ENCODE data around the gene SPACDR. TPM values are rescaled to one million over a fixed set of nuclear protein-coding genes. Genes with fewer than 3 reads are reported as not detected.

The SPACDR gene
- total and polyA plus RNA-seq, 9 of the 15 experiments (the other 6 are each of a cell fraction or from before 2014, with no cell fraction given) = 0.07 to 0.55 (median 0.14) TPM; not detected in 1

DNA sequence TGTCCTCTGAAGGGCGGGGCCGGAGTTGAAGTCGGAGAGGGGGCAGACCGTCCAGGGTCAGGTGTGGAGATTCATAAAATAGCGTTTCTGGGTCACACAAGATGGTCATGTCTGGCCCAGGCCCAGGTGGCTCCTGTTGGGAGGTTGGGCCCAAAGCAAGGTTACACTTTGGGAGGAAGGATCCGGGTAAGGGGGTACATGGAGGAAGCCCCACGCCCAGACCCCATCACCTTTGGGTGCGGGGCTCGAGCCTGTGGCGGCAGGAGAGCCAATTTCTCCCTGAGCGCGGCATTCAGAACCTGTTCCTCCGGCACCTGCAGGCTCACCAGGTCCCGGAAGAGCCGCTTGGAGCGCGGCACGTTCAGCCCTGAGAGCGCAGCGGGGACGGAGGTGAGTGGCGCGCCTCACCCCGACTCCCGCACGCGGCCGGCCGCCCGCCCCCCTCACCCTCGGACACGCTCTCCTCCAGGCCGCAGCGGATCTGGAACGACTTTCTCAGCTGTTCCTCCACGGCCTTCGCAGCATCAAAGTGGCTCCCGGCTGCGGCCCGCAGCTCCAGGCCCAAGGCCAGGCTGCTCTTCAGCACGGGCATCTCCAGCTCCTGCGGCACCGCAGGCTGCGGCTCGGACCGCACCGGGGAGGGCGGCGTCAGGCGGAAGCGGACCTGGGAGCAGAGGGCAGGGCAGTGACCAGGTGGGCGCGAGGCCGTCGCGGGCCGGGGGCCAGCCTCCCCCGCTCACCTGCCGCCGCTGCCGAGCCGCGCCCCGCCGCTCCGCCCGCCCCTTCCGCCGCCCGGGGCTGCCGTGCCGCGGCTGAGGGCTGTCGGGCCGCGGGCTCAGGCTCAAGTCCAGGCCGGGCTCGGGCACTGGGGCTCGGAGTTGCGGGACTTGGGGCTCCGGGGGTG, 28.4 kb downstream of the SPACDR start (continued):
- TF ChIP-seq SIN3B (IDR thresholded peaks at IDR 0.05; ENCODE audit: low read depth) = peak; percentile 67
- TF ChIP-seq GATAD2B (IDR thresholded peaks at IDR 0.05; ENCODE audit: borderline replicate concordance) = peak; percentile 92; the same call in 1 of the 2 replicates
- no peak for TF ChIP-seq FOSL1 (tag; conservative IDR thresholded peaks at IDR 0.05)
- TF ChIP-seq, protein P1, sequence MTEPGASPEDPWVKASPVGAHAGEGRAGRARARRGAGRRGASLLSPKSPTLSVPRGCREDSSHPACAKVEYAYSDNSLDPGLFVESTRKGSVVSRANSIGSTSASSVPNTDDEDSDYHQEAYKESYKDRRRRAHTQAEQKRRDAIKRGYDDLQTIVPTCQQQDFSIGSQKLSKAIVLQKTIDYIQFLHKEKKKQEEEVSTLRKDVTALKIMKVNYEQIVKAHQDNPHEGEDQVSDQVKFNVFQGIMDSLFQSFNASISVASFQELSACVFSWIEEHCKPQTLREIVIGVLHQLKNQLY (CRISPR knock-in tag; conservative IDR thresholded peaks at IDR 0.05) = no peak
- TF ChIP-seq, protein P2, sequence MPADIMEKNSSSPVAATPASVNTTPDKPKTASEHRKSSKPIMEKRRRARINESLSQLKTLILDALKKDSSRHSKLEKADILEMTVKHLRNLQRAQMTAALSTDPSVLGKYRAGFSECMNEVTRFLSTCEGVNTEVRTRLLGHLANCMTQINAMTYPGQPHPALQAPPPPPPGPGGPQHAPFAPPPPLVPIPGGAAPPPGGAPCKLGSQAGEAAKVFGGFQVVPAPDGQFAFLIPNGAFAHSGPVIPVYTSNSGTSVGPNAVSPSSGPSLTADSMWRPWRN (IDR thresholded peaks at IDR 0.05; ENCODE audit: low read depth) = no peak
- peak; percentile 51 for TF ChIP-seq RBM22 (IDR thresholded peaks at IDR 0.05; ENCODE audit: low read depth, low read length, poor library complexity, severe bottlenecking)
- peak; percentile 60 for TF ChIP-seq SMAD4 (CRISPR knock-in tag; conservative IDR thresholded peaks at IDR 0.05)
- TF ChIP-seq, protein P3, sequence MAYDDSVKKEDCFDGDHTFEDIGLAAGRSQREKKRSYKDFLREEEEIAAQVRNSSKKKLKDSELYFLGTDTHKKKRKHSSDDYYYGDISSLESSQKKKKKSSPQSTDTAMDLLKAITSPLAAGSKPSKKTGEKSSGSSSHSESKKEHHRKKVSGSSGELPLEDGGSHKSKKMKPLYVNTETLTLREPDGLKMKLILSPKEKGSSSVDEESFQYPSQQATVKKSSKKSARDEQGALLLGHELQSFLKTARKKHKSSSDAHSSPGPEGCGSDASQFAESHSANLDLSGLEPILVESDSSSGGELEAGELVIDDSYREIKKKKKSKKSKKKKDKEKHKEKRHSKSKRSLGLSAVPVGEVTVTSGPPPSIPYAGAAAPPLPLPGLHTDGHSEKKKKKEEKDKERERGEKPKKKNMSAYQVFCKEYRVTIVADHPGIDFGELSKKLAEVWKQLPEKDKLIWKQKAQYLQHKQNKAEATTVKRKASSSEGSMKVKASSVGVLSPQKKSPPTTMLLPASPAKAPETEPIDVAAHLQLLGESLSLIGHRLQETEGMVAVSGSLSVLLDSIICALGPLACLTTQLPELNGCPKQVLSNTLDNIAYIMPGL (CRISPR knock-in tag; IDR thresholded peaks at IDR 0.05) = 0 out of 2 replicates have a peak, but pooled peaks have one; percentile 5
- TF ChIP-seq ZNF133 (CRISPR knock-in tag; IDR thresholded peaks at IDR 0.05) = no peak
- TF ChIP-seq CTBP1 (IDR thresholded peaks at IDR 0.05; ENCODE audit: borderline replicate concordance) = peak; percentile 69; the same call in 1 of the 2 replicates
- peak; percentile 21 for TF ChIP-seq RBM39 (optimal IDR thresholded peaks at IDR 0.05; ENCODE audit: low read depth, low read length)
- TF ChIP-seq, protein P4, sequence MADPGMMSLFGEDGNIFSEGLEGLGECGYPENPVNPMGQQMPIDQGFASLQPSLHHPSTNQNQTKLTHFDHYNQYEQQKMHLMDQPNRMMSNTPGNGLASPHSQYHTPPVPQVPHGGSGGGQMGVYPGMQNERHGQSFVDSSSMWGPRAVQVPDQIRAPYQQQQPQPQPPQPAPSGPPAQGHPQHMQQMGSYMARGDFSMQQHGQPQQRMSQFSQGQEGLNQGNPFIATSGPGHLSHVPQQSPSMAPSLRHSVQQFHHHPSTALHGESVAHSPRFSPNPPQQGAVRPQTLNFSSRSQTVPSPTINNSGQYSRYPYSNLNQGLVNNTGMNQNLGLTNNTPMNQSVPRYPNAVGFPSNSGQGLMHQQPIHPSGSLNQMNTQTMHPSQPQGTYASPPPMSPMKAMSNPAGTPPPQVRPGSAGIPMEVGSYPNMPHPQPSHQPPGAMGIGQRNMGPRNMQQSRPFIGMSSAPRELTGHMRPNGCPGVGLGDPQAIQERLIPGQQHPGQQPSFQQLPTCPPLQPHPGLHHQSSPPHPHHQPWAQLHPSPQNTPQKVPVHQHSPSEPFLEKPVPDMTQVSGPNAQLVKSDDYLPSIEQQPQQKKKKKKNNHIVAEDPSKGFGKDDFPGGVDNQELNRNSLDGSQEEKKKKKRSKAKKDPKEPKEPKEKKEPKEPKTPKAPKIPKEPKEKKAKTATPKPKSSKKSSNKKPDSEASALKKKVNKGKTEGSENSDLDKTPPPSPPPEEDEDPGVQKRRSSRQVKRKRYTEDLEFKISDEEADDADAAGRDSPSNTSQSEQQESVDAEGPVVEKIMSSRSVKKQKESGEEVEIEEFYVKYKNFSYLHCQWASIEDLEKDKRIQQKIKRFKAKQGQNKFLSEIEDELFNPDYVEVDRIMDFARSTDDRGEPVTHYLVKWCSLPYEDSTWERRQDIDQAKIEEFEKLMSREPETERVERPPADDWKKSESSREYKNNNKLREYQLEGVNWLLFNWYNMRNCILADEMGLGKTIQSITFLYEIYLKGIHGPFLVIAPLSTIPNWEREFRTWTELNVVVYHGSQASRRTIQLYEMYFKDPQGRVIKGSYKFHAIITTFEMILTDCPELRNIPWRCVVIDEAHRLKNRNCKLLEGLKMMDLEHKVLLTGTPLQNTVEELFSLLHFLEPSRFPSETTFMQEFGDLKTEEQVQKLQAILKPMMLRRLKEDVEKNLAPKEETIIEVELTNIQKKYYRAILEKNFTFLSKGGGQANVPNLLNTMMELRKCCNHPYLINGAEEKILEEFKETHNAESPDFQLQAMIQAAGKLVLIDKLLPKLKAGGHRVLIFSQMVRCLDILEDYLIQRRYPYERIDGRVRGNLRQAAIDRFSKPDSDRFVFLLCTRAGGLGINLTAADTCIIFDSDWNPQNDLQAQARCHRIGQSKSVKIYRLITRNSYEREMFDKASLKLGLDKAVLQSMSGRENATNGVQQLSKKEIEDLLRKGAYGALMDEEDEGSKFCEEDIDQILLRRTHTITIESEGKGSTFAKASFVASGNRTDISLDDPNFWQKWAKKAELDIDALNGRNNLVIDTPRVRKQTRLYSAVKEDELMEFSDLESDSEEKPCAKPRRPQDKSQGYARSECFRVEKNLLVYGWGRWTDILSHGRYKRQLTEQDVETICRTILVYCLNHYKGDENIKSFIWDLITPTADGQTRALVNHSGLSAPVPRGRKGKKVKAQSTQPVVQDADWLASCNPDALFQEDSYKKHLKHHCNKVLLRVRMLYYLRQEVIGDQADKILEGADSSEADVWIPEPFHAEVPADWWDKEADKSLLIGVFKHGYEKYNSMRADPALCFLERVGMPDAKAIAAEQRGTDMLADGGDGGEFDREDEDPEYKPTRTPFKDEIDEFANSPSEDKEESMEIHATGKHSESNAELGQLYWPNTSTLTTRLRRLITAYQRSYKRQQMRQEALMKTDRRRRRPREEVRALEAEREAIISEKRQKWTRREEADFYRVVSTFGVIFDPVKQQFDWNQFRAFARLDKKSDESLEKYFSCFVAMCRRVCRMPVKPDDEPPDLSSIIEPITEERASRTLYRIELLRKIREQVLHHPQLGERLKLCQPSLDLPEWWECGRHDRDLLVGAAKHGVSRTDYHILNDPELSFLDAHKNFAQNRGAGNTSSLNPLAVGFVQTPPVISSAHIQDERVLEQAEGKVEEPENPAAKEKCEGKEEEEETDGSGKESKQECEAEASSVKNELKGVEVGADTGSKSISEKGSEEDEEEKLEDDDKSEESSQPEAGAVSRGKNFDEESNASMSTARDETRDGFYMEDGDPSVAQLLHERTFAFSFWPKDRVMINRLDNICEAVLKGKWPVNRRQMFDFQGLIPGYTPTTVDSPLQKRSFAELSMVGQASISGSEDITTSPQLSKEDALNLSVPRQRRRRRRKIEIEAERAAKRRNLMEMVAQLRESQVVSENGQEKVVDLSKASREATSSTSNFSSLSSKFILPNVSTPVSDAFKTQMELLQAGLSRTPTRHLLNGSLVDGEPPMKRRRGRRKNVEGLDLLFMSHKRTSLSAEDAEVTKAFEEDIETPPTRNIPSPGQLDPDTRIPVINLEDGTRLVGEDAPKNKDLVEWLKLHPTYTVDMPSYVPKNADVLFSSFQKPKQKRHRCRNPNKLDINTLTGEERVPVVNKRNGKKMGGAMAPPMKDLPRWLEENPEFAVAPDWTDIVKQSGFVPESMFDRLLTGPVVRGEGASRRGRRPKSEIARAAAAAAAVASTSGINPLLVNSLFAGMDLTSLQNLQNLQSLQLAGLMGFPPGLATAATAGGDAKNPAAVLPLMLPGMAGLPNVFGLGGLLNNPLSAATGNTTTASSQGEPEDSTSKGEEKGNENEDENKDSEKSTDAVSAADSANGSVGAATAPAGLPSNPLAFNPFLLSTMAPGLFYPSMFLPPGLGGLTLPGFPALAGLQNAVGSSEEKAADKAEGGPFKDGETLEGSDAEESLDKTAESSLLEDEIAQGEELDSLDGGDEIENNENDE (IDR thresholded peaks at IDR 0.05; ENCODE audit: low read depth, low read length) = peak; percentile 62

Data from K562 (cell line).